LNCaP clone FGC (cell line): ENCODE data around the gene C8A.

ENCODE experiments used
- DNase-seq: peaks from one replicate; pipeline ENCODE4 v3.0.0-alpha.2; 2011; ENCODE audit warnings: low read depth
- H3K4me3 ChIP-seq: 2 replicates; pipeline ENCODE4 v1.5.1; 2011; ENCODE audit warnings: mild to moderate bottlenecking, low read depth, low read length, control low read depth
- TF ChIP-seq, protein P1 (sequence below): IDR thresholded peaks from 2 replicates; pipeline ENCODE4 v1.5.1; 2012; ENCODE audit warnings: mild to moderate bottlenecking; ENCODE audit not compliant: control insufficient read depth, insufficient read depth; ENCODE audit errors: extremely low read depth

The C8A gene

GRCh38 chr1:56863265-56863992 is 8.8 kb downstream of the C8A start:
- TF ChIP-seq, protein P1, sequence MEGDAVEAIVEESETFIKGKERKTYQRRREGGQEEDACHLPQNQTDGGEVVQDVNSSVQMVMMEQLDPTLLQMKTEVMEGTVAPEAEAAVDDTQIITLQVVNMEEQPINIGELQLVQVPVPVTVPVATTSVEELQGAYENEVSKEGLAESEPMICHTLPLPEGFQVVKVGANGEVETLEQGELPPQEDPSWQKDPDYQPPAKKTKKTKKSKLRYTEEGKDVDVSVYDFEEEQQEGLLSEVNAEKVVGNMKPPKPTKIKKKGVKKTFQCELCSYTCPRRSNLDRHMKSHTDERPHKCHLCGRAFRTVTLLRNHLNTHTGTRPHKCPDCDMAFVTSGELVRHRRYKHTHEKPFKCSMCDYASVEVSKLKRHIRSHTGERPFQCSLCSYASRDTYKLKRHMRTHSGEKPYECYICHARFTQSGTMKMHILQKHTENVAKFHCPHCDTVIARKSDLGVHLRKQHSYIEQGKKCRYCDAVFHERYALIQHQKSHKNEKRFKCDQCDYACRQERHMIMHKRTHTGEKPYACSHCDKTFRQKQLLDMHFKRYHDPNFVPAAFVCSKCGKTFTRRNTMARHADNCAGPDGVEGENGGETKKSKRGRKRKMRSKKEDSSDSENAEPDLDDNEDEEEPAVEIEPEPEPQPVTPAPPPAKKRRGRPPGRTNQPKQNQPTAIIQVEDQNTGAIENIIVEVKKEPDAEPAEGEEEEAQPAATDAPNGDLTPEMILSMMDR, result no peak
- DNase-seq, result no peak
- H3K4me3 ChIP-seq, result no peak overlapping the region

DNA sequence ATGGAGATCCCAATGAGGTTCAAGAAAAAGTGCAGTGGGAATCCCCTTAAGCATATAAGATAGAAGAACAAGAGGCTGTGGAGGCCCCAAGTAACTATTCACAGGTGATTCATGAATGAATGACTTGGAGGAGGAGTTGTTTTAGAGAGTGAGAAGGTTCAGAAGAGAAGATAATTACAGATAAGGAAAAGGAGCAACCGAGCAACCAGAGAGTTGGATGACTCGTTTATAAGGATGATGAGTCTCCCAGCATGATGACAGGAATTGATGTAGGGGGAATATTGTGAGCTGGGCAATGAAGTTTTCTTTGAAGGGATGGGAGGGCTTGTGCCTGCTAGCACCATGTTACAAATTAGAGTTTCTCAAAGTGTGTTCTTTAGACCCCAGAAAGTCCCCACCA is 9.8 kb downstream of the C8A start:
- DNase-seq, result no peak
- TF ChIP-seq, protein P1, result no peak
- H3K4me3 ChIP-seq, result no peak overlapping the region

DNA sequence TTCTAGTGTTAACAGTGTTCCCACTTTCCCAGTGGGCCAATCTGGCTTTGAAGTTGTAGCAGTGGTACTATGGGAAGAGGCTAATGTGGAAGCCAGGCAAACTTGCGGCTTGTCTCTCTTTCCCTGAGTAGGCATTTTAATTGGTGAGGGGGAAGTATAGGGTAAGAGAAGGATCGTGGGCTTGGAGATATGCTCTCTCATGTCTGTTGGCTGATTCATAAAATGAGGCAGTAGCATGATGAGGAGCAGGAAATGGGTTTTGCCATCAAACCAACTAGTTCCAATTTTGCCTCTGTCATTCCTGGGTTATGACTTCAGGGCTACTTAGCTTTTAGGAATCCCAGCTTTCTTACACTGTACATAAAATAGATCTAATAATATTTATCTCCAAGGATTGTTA is 12.1 kb downstream of the C8A start:
- H3K4me3 ChIP-seq, result no peak overlapping the region
- no peak for DNase-seq

DNA sequence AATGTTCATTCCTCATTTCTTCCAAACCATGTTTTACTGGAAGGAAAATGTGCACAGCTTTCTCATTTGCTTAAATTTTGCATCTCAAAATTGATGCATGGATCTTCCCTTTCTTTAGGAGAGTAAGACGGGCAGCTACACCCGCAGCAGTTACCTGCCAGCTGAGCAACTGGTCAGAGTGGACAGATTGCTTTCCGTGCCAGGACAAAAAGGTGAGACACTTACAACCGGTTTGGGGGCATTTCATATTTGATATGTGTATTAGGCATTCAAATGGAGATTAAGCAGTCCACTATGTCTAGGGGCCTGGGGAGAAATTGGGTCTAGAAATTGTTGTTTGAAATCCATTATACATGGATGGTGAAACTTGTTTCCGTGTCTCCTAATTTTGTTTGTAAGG is 12.9 kb downstream of the C8A start:
- DNase-seq, result peak; percentile 77
- TF ChIP-seq, protein P1, result no peak
- no peak overlapping the region for H3K4me3 ChIP-seq

More for the DNA sequence above, 12.1 kb downstream of the C8A start:
- TF ChIP-seq, protein P1, result no peak

- TF ChIP-seq, protein P1, result no peak
- DNase-seq, result no peak
- no peak overlapping the region for H3K4me3 ChIP-seq
Measured at GRCh38 chr1:56868761-56869160, 14.2 kb downstream of the C8A start.

GRCh38 chr1:56872597-56872996 is 18.0 kb downstream of the C8A start:
- no peak for DNase-seq
- TF ChIP-seq, protein P1, result no peak
- H3K4me3 ChIP-seq, result no peak overlapping the region

GRCh38 chr1:56873213-56873612 is 18.6 kb downstream of the C8A start:
- TF ChIP-seq, protein P1, result no peak
- no peak for DNase-seq
- no peak overlapping the region for H3K4me3 ChIP-seq
